Loucy (cell line): ENCODE results near the gene SMIM23.

Experiments
- CTCF ChIP-seq: fragments of 200-600 bp; sonication (generic); conservative IDR thresholded peaks from 2 replicates; pipeline ENCODE4 v1.5.1; 2014; ENCODE audit warnings: mild to moderate bottlenecking, antibody characterized with exemption, low read length
- EZH2phosphoT487 ChIP-seq: fragments of 200-600 bp; IDR thresholded peaks from 2 replicates; pipeline ENCODE4 v1.6.1; 2018; ENCODE audit warnings: antibody characterized with exemption, mild to moderate bottlenecking, moderate library complexity, borderline replicate concordance

GRCh38 chr5:171785517-171785916 is at the start of gene SMIM23:
- TF ChIP-seq CTCF (no peak), EZH2phosphoT487 (no peak)
